ENCODE measurements around the gene TMEM178B. TPM values are rescaled to one million over a fixed set of nuclear protein-coding genes. Genes with fewer than 3 reads are reported as not detected.

The TMEM178B gene
- polyA plus RNA-seq, 1 donor from 2014 or later: 40.7 TPM

GRCh38 chr7:141301544-141301943, 227.7 kb downstream of the TMEM178B start:
- Histone ChIP-seq H3F3A (ENCODE audit: insufficient read depth, low read length, poor library complexity, severe bottlenecking) (no peaks in the 10 kb centered on the region), H3K4me2 (ENCODE audit: low read length) (no peak overlapping the region), H3K9ac (ENCODE audit: low read length) (no peak overlapping the region), H3K9me3 (ENCODE audit: low read length) (no peaks in the 10 kb centered on the region), H4K20me1 (ENCODE audit: insufficient read depth) (no peaks in the 10 kb centered on the region), H3K36me3 (ENCODE audit: insufficient read depth, low read length) (no peaks in the 10 kb centered on the region), H3K9me2 (ENCODE audit: insufficient read depth, low read length) (no peaks in the 10 kb centered on the region), H3K27me3 (ENCODE audit: insufficient read depth, low read depth, low read length) (no peaks in the 10 kb centered on the region), H3K79me2 (replicated peaks; ENCODE audit: insufficient read depth, low read length) (peaks cover 7% of the 10 kb centered on the region), H3K27ac (ENCODE audit: low read length) (no peak overlapping the region), H2AFZ (ENCODE audit: low read depth, low read length) (no peak overlapping the region), H3K4me3 (ENCODE audit: low read length) (no peak overlapping the region)
- TF ChIP-seq POLR2AphosphoS5 (IDR thresholded peaks at IDR 0.05) (no peak), EZH2 (IDR thresholded peaks at IDR 0.05; ENCODE audit: borderline replicate concordance, insufficient read depth, low read length, poor library complexity, severe bottlenecking) (no peak), EP300 (conservative IDR thresholded peaks at IDR 0.05; ENCODE audit: poor library complexity, severe bottlenecking) (no peak), REST (IDR thresholded peaks at IDR 0.05; ENCODE audit: borderline replicate concordance) (no peak), SMC3 (conservative IDR thresholded peaks at IDR 0.05; ENCODE audit: poor library complexity) (no peak), RAD21 (conservative IDR thresholded peaks at IDR 0.05) (no peak), TAF1 (IDR thresholded peaks at IDR 0.05; ENCODE audit: low read depth) (no peak), MXI1 (conservative IDR thresholded peaks at IDR 0.05; ENCODE audit: poor library complexity, severe bottlenecking) (no peak), CTCF (IDR thresholded peaks at IDR 0.05; ENCODE audit: poor library complexity, severe bottlenecking) (no peak)

- Histone ChIP-seq H3K9ac (ENCODE audit: low read length) (no peak overlapping the region), H3K4me3 (ENCODE audit: low read length) (no peak overlapping the region), H3K4me2 (ENCODE audit: low read length) (no peak overlapping the region), H3K79me2 (replicated peaks; ENCODE audit: insufficient read depth, low read length) (peaks cover 16% of the 10 kb centered on the region), H4K20me1 (ENCODE audit: insufficient read depth) (no peaks in the 10 kb centered on the region), H3K27ac (ENCODE audit: low read length) (no peak overlapping the region), H2AFZ (ENCODE audit: low read depth, low read length) (no peak overlapping the region), H3K36me3 (ENCODE audit: insufficient read depth, low read length) (no peaks in the 10 kb centered on the region), H3F3A (ENCODE audit: insufficient read depth, low read length, poor library complexity, severe bottlenecking) (no peaks in the 10 kb centered on the region), H3K9me3 (ENCODE audit: low read length) (no peaks in the 10 kb centered on the region), H3K27me3 (ENCODE audit: insufficient read depth, low read depth, low read length) (no peaks in the 10 kb centered on the region), H3K9me2 (ENCODE audit: insufficient read depth, low read length) (no peaks in the 10 kb centered on the region)
- TF ChIP-seq RAD21 (conservative IDR thresholded peaks at IDR 0.05) (no peak), EZH2 (IDR thresholded peaks at IDR 0.05; ENCODE audit: borderline replicate concordance, insufficient read depth, low read length, poor library complexity, severe bottlenecking) (no peak), MXI1 (conservative IDR thresholded peaks at IDR 0.05; ENCODE audit: poor library complexity, severe bottlenecking) (no peak), SMC3 (conservative IDR thresholded peaks at IDR 0.05; ENCODE audit: poor library complexity) (no peak), POLR2AphosphoS5 (IDR thresholded peaks at IDR 0.05) (no peak)
These were observed 228.8 kb downstream of the TMEM178B start for GRCh38 chr7:141302617-141303016.

All from neural cell (in vitro differentiated cells).